HepG2 (cell line): Measurements from ENCODE around the gene CACNA1G. TPM values are rescaled to one million over a fixed set of nuclear protein-coding genes. Genes with fewer than 3 reads are reported as not detected.

ENCODE experiments used
- AHDC1 ChIP-seq: sonication (generic); formaldehyde crosslinking; IDR thresholded peaks from 2 replicates; pipeline ENCODE4 v1.5.1; 2020; ENCODE audit warnings: mild to moderate bottlenecking, missing genetic modification reagents, borderline replicate concordance
- ESRRA ChIP-seq: sonication (generic); formaldehyde crosslinking; IDR thresholded peaks from 2 replicates; pipeline ENCODE4 v1.5.1; 2020; ENCODE audit warnings: mild to moderate bottlenecking, low read depth, missing genetic modification reagents
- FOXA3 ChIP-seq: IDR thresholded peaks from 2 replicates; pipeline ENCODE4 v1.6.1; 2016; ENCODE audit warnings: missing genetic modification reagents, missing compliant biosample characterization
- HMG20A ChIP-seq: IDR thresholded peaks from 2 replicates; pipeline ENCODE4 v1.6.1; 2016; ENCODE audit warnings: borderline replicate concordance
- HNF4A ChIP-seq: sonication (generic); formaldehyde crosslinking; IDR thresholded peaks from 2 replicates; pipeline ENCODE4 v1.4.0; 2020; ENCODE audit warnings: missing genetic modification reagents
- MAZ ChIP-seq, 2 experiments: sonication (generic) in 1 of 2; formaldehyde crosslinking in 1 of 2; IDR thresholded peaks; 2 replicates each; pipeline versions ENCODE4 v1.5.0 to v1.6.1; 2012 to 2020; ENCODE audit warnings: low read depth in 2 of 2, mild to moderate bottlenecking in 2 of 2, borderline replicate concordance in 1 of 2, improper control_type of control experiment in 1 of 2, low read length in 1 of 2, missing genetic modification reagents in 1 of 2, moderate library complexity in 1 of 2
- MEF2D ChIP-seq: sonication (generic); formaldehyde crosslinking; IDR thresholded peaks from 2 replicates; pipeline ENCODE4 v1.5.1; 2020; ENCODE audit warnings: mild to moderate bottlenecking, missing genetic modification reagents
- RCOR2 ChIP-seq: IDR thresholded peaks from 2 replicates; pipeline ENCODE4 v1.6.1; 2016; ENCODE audit warnings: missing biosample characterization, missing genetic modification reagents
- SAP130 ChIP-seq: IDR thresholded peaks from 2 replicates; pipeline ENCODE4 v1.6.1; 2016; ENCODE audit warnings: low read depth
- THAP11 ChIP-seq: IDR thresholded peaks from 2 replicates; pipeline ENCODE4 v1.6.1; 2016; ENCODE audit warnings: missing biosample characterization, missing genetic modification reagents
- ZBTB20 ChIP-seq: sonication (generic); formaldehyde crosslinking; IDR thresholded peaks from 2 replicates; pipeline ENCODE4 v1.8.1; 2023; ENCODE audit warnings: missing genetic modification reagents, low read depth, mild to moderate bottlenecking, borderline replicate concordance
- ZBTB33 ChIP-seq: sonication (generic); formaldehyde crosslinking; IDR thresholded peaks from 2 replicates; pipeline ENCODE4 v1.4.0; 2020; ENCODE audit warnings: missing genetic modification reagents
- ZFP37 ChIP-seq: sonication (generic); formaldehyde crosslinking; IDR thresholded peaks from 2 replicates; pipeline ENCODE4 v1.4.0; 2020; ENCODE audit warnings: missing genetic modification reagents, borderline replicate concordance
- ZNF317 ChIP-seq: sonication (generic); formaldehyde crosslinking; IDR thresholded peaks from 2 replicates; pipeline ENCODE4 v1.5.0; 2020; ENCODE audit warnings: mild to moderate bottlenecking, missing genetic modification reagents
- ZNF331 ChIP-seq: sonication (generic); formaldehyde crosslinking; IDR thresholded peaks from 2 replicates; pipeline ENCODE4 v1.4.0; 2020; ENCODE audit warnings: missing genetic modification reagents
- ZNF414 ChIP-seq: sonication (generic); formaldehyde crosslinking; IDR thresholded peaks from 2 replicates; pipeline ENCODE4 v1.5.0; 2020; ENCODE audit warnings: missing genetic modification reagents
- ZNF674 ChIP-seq: sonication (generic); formaldehyde crosslinking; IDR thresholded peaks from 2 replicates; pipeline ENCODE4 v1.5.0; 2020; ENCODE audit warnings: low read depth, mild to moderate bottlenecking, missing genetic modification reagents
- ZNF775 ChIP-seq: sonication (generic); formaldehyde crosslinking; IDR thresholded peaks from 2 replicates; pipeline ENCODE4 v1.4.0; 2020; ENCODE audit warnings: missing genetic modification reagents, mild to moderate bottlenecking, moderate library complexity, borderline replicate concordance
- ZNF781 ChIP-seq: sonication (generic); formaldehyde crosslinking; IDR thresholded peaks from 2 replicates; pipeline ENCODE4 v1.5.1; 2020; ENCODE audit warnings: borderline replicate concordance, mild to moderate bottlenecking, missing genetic modification reagents; ENCODE audit errors: not compliant biosample characterization
- ZNF883 ChIP-seq: sonication (generic); formaldehyde crosslinking; IDR thresholded peaks from 2 replicates; pipeline ENCODE4 v1.5.1; 2020; ENCODE audit warnings: mild to moderate bottlenecking, missing genetic modification reagents; ENCODE audit errors: not compliant biosample characterization
- polyA plus RNA-seq, 8 experiments: library from polyadenylated mRNA; depleted of rRNA in 3 of 8; stranded (reverse) in 7 of 8; unstranded in 1 of 8; fragments of >200 nt; fragmentation: Illumina TruSeq in 4 of 8; extraction: Trizol in 4 of 8; gene quantifications; 2 replicates each; pipeline versions ENCODE4 v1.2.1 to v1.2.3, GENCODE V29; 2011 to 2016; ENCODE audit warnings: low read depth in 4 of 8, missing spikeins in 1 of 8, mixed read lengths in 1 of 8; ENCODE audit not compliant: insufficient read depth in 1 of 8
- total RNA-seq, 5 experiments: library from RNA; depleted of rRNA; stranded (reverse); fragments of >200 nt; fragmentation: Illumina TruSeq; extraction: Trizol; gene quantifications; 2 replicates each; pipeline ENCODE4 v1.2.3, GENCODE V29; 2016; ENCODE audit warnings: low read depth in 1 of 5

CACNA1G gene
- total and polyA plus RNA-seq, 2 of the 13 experiments (the other 11 are each of a cell fraction or from before 2014, with no cell fraction given) = 0.02 TPM; not detected in 1

GRCh38 chr17:50660042-50660886 is 99.7 kb downstream of the CACNA1G start (continued):
- TF ChIP-seq ESRRA (CRISPR knock-in tag) = peak; percentile 19; the same call in 1 of the 2 replicates
- TF ChIP-seq ZBTB20 (CRISPR knock-in tag) = peak; percentile 61; the same call in 1 of the 2 replicates
- peak; percentile 40; the same call in 1 of the 2 replicates for TF ChIP-seq HMG20A (CRISPR knock-in tag)
- TF ChIP-seq ZNF883 (CRISPR knock-in tag) = peak; percentile 22
- TF ChIP-seq ZNF674 (CRISPR knock-in tag) = no peak
- no peak for TF ChIP-seq ZNF775 (CRISPR knock-in tag)
- no peak for TF ChIP-seq ZNF414 (CRISPR knock-in tag)
- TF ChIP-seq THAP11 = peak; percentile 57; the same call in 1 of the 2 replicates
- 0 out of 2 replicates have a peak, but pooled peaks have one; percentile 25 for TF ChIP-seq AHDC1 (CRISPR knock-in tag)
- TF ChIP-seq MEF2D (CRISPR knock-in tag) = peak; percentile 71; the same call in 1 of the 2 replicates
- peak; percentile 66 for TF ChIP-seq ZNF781 (CRISPR knock-in tag)
- TF ChIP-seq ZBTB33 = peak; percentile 61; the same call in 1 of the 2 replicates
- peak; percentile 69 for TF ChIP-seq HNF4A
- peak; percentile 69; the same call in 1 of the 2 replicates for TF ChIP-seq ZNF331
- TF ChIP-seq ZFP37 (CRISPR knock-in tag) = no peak
- TF ChIP-seq RCOR2 = peak; percentile 85; the same call in 1 of the 2 replicates
- peak; percentile 87 for TF ChIP-seq FOXA3 (CRISPR knock-in tag)
- TF ChIP-seq MAZ (IDR thresholded peaks at IDR 0.05; ENCODE audit: borderline replicate concordance, low read depth, low read length) = peak; percentile 76; the same call in 1 of the 2 replicates
- TF ChIP-seq MAZ (CRISPR knock-in tag; IDR thresholded peaks at IDR 0.05; ENCODE audit: low read depth) = peak; percentile 60; the same call in 1 of the 2 replicates
- peak; percentile 92 for TF ChIP-seq SAP130 (CRISPR knock-in tag)
- peak; percentile 54; the same call in 1 of the 2 replicates for TF ChIP-seq ZNF317 (CRISPR knock-in tag)
